Stimulated activated CD8-positive, alpha-beta memory T cell treated with anti-CD3 and anti-CD28 coated beads, Interleukin-12 subunit alpha, Interleukin-12 subunit beta, amount 100 ng/mL, for 1 hour (primary cell): ENCODE results near the gene BRPF3.
A peak's percentile ranks its signal among the peaks of the same experiment; 100 is the strongest.
"Not testable (repeated sequence)": the region's sequence is repeated elsewhere in the genome, so short reads cannot be mapped to it uniquely, and the experiment has no call there.

Experiments
- DNase-seq: peaks from one replicate; pipeline ENCODE4 v3.0.0-alpha.2; 2020; ENCODE audit warnings: low read depth

BRPF3 gene

DNA sequence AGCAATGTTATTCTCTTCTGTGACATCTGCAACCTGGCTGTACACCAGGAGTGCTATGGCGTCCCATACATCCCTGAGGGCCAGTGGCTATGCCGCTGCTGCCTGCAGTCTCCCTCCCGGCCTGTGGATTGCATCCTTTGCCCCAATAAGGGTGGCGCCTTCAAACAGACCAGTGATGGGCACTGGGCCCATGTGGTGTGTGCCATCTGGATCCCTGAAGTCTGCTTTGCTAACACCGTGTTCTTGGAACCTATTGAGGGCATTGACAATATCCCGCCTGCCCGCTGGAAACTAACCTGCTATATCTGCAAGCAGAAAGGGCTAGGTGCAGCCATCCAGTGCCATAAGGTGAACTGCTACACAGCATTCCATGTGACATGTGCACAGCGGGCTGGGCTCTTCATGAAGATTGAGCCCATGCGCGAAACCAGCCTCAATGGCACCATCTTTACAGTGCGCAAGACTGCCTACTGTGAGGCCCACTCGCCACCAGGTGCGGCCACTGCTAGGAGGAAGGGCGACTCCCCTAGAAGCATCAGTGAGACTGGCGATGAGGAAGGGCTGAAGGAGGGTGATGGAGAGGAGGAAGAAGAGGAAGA lies 4.6 kb downstream of the BRPF3 start:
- DNase-seq, result no peak

DNA sequence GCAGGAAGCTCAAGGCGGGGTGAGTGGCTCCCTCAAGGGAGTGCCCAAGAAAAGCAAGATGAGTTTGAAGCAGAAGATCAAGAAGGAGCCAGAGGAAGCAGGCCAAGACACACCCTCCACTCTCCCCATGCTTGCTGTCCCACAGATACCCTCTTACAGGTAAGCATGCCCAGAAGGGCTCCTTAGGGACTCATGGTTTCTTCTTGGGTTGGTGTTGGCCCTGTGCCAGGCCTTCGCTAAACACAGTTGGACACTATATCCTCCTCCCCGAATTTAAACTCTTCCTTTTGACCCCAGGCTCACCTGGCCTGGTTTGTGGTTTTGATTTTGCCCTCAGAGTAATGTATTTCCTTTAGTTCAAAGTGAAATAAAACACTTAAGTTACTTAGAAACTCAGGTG lies 5.1 kb downstream of the BRPF3 start:
- DNase-seq, result no peak

DNA sequence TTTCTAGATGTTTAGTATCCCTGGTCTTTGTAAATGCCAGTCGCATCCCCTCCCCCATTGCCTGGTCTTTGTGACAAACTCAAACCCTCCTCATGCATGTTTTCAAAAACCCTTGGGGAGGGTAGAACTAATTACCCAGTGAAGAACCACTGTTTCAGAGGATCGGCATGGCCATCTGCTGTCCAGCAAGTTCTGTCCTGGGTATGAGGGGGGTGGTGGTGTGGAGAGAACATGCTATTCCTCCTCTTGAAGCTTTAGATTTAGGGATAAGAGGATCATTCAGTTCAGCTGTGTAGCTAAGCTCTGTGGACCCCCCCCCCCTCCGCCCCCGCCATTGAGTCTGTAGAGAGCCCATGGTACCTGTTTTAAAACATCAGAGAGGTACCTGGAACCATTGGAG lies 5.6 kb downstream of the BRPF3 start:
- DNase-seq, result no peak

DNA sequence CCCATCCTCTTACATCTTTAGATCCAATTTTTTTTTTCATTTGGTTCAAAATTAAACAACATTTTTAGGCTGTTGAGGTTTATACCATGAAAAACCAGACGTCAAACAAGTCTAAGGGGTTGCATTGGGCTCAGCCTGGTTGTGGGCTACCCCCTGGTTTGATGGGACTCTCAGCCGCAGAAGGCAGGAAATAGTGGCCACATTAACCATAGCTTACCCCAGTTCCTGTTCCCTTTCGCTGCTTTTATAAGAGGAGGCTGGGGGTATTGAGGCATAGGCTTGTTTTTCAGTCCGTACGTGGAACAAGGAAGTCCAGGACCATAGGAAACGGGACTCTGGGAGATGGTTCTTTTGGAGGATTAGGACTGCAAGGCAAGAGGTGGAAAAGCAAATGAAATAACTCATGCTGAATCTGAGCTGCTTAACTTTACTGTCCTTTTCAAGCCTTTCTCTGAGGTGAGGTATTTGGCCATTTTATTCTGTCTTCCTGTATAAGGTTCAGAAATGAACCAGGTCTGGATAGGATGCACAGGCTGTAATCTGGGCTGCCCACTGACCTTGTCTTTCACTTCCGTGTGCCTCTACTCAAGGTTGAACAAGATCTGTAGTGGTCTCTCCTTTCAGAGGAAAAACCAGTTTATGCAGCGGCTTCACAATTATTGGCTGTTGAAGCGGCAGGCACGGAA lies 7.7 kb downstream of the BRPF3 start:
- DNase-seq, result peak; percentile 22

DNA sequence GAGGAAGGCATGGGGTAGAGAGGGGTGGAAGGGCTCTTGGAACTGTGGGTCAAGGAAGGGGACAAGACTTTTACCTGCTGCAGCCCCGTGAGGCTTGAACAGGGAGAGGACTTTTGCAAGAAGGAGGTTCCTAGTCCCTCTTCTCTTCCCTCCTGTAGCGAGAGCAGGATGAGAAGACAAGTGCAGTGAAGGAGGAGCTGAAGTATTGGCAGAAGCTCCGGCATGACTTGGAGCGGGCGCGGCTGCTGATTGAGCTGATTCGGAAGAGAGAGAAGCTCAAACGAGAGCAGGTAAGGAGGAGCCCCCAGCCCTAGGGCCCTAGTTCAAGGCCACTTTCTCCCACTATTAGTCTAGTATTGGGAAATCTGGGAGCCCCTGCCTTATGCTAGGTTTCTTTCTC lies 10.6 kb downstream of the BRPF3 start:
- DNase-seq, result no peak

DNA sequence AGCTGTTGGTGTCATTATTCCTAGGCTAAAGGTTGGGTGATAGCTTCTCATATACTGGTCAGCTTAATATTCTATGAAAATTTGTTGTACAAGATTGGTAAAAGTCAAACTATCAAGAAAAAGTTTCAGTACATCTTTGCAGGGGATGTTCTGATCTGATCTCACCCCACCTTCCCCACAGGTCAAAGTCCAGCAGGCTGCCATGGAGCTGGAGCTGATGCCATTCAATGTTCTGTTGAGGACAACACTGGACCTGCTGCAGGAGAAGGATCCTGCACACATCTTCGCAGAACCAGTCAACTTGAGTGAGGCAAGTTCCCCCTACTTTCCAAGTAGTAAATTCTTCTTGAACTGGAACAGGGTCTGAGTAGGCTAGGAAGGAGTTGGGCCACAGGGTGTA lies 13.1 kb downstream of the BRPF3 start:
- no peak for DNase-seq

DNA sequence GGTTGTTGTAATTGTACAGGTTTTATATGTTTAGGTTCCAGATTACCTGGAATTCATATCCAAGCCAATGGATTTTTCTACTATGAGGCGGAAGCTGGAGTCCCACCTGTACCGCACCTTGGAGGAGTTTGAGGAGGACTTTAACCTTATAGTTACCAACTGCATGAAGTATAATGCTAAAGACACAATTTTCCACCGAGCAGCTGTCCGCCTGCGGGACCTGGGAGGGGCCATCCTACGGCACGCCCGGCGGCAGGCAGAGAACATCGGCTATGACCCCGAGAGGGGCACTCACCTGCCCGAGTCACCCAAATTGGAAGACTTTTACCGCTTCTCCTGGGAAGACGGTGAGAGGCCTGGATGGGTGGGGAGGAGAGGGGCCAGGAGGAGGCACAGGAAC lies 13.6 kb downstream of the BRPF3 start:
- no peak for DNase-seq

DNA sequence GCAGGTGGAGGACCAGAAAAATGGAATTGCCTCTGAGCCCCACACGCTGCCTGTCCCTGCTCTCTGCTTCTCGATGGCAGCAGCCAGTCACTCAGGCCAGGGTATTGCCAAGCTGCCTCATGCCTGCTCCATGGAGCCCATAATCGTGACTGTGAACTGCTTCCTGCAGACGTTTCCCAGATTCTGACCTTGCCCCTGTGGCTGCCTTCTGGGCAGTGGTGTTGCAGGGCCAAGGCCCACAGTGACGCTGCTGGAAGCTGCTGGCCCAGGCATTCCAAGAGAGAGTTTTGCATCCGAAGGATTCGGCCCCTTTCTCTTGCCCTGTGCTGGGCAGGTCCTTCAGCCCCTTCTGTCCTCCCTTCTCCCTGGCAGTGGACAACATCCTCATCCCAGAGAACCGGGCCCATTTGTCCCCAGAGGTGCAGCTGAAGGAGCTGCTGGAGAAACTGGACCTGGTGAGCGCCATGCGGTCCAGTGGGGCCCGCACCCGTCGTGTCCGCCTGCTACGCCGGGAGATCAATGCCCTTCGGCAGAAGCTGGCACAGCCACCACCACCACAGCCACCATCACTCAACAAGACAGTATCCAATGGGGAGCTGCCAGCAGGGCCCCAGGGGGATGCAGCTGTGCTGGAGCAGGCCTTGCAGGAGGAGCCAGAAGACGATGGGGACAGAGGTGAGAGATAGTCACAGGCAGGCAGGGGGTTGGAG lies 14.5 kb downstream of the BRPF3 start:
- DNase-seq, result no peak

DNA sequence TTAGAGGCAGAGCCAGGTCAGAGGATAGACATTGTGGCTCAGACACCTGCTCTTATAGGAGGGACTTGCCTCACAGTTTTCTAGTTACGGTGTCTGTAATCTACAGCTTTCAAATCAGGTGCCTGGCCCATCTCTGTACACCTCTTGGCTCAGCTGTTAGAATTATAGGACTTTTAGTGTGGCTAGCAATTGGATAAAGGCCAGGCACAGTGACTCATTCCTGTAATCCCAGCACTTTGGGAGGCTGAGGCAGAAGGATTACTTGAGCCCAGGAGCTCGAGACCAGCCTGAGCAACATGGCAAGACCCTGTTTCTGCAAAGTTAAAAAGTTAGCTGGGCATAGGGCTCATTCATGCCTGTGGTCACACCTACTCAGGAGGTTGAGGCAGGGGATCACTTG lies 20.0 kb downstream of the BRPF3 start:
- no peak for DNase-seq

DNA sequence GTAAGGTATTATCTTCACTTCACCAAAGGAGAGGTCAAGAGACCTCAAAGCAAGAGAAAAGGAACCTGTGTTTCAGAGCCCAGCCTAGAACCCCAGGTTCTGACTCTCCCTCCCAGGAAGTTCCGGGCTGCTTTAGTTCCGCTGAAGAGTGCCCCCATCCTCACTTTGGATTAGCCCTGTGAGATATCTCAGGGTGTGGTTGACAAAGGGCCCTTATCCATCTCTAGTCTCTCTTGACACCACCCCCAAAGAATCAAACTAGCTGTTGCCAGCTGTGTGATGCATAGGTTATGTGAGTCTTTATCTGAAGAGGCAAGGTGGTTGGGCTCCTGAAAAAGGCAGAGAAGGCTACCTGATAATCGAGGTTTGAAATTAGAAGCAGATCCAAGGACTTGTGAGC lies 20.6 kb downstream of the BRPF3 start:
- no peak for DNase-seq

DNA sequence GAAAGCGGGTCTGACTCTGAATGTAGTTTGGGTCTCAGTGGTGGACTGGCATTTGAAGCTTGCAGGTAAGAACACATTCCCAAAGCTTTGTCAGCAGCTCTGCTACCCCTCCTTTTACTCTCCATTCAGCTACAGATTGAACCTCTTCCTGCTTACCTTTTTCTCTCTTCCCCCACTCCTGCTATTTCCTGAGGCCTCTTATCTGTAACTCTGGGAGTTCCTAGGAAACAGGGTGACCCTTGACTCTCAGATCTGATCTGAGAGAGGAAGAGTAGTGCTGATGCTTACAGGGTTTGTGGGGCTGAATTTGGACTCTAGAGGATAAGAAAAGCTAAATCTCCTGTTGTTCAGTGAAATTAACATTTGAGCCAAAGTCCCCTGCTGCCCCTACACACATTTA lies 21.4 kb downstream of the BRPF3 start:
- no peak for DNase-seq

DNA sequence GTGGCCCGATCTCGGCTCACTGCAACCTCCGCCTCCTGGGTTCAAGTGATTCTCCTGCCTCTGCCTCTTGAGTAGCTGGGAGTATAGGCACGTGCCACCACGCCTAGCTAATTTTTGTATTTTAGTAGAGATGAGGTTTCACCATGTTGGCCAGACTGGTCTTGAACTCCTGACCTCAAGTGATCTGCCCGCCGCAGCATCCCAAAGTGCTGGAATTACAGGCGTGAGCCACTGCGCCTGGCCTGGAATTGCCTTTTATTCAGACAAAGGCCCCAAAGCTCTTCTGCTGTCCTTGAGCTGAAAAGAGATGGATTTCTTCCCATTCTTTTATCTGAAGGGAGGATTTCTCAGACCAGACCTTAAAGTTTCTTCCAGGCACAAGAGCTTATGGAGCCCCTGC lies 22.0 kb downstream of the BRPF3 start:
- DNase-seq, result not testable (repeated sequence)

DNA sequence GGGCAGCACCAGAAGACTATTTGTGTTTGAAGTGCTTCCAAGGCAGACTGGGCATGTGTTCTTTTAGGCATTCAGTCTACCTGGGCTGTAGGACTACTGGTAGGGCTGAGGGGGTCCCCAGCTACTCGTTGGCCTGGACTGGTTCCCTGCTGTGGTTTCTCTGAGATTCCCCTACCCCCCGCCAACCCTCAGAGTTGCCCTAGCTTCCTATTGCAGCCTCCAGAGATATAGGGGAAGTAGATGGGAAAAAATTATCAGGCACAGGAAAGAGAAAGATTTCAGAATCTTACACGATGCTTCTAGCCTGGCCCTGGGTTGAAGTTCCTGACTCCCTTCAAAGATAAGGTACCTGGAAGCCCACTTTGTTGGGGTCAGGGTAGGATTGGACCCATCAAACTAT lies 22.5 kb downstream of the BRPF3 start:
- no peak for DNase-seq

DNA sequence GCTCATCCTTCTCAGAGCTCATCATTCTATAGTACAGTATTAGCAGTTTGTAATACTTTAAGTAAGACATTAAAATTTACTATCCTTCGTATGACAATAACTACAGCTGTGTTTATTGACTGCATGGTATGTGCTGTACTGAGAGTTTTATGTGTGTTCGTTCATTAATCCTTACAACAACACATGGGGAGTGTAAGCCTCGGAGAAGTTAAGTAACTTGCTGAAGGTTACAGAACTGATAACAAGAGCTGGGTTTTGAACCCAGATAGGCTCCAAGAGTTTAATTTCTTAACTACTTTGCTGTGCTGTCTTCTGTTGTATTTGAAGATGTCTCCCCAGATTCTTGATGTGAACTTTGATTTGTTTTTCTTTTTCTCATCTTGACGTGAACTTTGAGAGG lies 23.7 kb downstream of the BRPF3 start:
- no peak for DNase-seq

DNA sequence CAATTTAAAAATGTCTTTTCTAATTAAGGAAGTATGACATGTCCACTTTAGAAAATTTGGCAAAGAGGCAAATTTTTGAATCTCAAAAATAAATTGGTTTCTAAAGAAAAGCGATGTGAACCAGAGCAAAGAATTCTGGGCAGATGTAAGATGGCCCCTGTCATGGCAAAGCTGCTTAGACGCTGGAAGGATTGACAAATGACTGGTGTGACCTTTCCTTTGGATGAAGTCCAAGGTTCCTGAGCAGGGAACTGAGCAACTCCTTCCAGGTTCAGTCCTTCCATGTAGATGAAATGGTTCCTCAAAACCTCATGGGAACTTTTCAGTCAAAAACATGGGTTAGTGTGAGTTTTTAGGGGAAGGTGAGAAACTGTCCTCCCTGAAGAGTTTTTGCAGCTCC lies 25.1 kb downstream of the BRPF3 start:
- no peak for DNase-seq

DNA sequence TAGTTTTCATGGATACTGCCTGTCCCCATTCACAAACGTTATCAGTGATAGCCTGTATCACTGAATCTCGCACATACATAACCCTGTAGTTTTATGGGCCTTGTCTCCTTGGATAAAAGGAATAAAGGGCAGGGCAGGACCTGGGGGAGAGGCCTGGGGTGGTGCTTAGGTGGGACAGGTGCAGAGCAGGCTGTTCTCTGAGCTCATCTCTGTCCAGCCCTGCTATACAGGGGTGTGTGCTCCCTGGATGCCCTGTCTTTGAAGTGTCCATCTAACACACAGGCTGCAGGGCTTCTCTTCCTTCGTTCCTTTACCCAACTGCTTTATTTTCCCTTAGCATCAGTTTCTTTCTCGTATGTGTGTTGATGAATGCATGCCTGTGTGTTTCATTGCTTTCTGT lies 26.4 kb downstream of the BRPF3 start:
- DNase-seq, result no peak

DNA sequence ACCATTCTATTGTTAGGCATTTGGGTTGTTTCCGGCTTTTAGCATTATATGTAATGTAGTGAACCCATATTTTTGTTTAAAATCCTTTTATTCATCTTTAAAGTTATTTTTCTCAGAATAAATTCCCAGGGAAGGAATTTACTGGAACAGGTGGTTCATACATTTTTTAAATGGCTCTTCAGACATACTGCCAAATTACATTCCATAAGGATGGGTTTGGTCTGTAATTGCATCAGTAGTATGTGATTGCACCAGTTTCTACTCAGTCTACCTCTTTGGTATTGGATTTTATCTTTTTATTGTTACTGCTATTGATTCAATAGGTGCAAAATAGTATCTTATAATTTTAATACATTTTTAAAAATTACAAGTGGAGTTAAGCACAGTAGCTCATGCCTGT lies 27.2 kb downstream of the BRPF3 start:
- no peak for DNase-seq

DNA sequence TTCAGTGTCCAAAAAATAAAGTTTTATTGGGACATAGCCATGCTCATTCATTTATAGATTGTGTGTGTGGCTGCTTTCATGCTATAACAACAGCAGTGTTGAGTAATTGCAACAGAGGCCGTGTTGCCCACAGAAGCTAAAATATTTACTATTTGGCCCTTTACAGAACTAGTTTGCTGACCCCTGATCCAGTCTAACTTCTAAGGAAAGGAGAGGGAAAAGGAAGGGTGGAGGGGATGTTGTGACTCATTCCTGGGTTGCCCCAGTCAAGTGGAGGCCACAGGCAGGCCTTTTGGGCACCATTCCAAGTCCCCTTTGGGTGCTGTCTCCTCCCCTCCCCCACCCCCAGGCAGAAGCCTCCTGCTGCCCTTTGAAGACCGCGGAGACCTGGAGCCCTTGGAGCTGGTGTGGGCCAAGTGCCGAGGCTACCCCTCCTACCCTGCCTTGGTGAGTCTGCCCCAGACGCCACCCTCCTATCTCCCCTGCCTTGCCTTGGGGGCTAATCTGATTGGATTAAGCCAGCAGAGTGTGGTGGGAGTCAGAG lies 28.4 kb downstream of the BRPF3 start:
- DNase-seq, result no peak

DNA sequence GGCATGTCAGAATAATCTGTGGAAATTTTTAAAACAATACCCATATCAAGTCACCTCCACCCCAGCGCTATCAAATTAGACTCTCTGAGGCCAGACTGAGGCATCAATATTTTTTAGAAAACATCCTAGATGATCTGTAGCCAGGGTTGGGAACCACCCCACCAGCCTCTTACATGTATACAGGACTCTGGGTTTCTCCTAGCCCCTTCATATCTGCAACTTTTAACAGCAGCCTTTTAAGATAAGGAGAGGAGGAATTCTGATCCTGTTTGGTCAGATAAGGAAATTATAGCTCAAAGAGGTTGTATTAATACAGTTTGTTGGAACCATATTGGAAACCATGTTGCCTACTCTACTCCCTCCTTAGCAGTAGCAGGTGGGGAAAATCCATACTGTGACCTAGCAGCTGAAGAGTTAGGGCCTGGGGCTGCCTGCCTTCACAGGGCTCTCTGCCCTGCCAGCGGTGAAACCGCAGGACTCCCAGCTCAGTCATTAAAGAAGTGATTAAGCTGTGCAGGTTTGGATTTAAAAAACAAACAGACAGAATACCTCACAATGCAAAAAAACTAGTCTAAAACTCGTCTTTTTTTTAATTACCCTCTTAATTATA lies 30.0 kb downstream of the BRPF3 start:
- DNase-seq, result no peak

DNA sequence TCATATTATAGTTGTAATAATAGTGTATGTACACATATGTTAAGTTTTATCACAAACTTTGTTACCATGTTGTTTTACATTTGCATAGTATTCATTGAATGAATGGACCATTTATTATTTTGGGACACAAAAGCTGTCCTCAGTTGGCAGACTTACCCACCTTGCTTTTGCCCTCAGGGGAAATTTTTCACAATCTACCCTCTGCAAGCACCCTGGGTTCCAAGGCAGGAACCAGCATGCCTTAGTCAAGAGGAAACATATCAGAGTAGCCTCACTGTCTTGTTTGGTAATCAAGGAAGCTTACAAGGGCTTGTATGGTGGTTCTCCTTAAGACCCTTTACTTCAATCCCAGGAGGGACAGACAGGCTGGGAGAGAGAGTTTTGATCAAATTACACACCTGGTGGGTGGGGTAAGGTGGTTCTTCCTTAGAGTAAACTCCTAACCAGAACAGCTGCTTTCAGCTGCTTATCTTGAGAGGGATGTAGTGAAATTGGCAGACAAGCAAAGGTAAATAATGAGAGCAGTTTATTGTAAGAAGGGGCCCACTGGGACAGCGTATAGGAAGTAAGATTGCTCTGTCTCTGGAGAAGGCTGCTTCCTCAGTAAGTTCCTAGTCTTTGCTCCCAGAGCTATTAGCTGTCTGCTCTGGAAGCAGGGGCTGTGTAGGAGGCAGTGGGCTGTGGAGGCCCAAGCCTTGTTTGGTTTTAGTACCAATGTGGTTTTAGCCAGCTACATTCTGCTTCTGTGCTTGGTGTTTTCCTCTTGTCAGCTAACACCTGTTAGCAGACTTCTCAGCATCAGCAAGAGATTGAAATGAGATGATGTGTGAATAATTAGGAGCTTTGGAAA lies 31.1 kb downstream of the BRPF3 start:
- DNase-seq, result no peak

DNA sequence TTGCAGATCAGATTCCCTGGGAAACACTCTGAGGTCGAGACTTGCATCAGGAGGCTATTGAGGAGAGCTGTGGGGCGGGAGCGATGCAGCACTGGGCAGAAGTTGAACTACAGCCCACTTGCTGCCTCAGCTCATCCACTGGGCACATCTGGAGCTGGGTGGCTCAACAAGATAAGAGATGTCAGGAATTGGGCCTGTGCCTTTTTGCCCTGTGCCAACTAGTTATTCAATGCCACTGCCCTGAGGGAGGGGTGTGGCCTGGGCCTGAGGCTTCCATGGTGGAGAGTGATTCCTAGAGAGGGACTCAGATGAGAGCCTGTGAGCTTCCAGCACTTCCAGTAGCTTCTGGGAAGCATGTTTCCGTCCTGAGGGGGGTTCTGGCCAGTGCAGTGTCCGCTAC lies 32.7 kb downstream of the BRPF3 start:
- no peak for DNase-seq

DNA sequence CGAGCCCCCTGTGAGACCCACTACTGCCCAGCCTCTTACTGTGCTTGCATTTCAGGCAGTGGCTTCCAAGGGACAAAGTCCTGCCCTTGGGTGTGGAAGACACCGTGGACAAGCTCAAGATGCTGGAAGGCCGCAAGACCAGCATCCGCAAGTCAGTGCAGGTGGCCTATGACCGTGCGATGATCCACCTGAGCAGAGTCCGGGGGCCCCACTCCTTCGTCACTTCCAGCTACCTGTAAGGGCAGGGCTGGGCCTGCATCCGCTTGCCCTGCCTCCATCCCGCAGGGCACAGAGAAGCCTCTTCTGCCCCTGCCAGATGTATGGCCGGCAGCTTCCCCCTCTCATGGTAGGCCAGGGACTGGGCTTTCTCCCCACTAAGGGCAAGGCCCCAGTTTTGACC lies 33.8 kb downstream of the BRPF3 start:
- DNase-seq, result no peak
